HG03066 (cell line): Measurements from ENCODE around the gene DLGAP1.
"Not testable (repeated sequence)": the region's sequence is repeated elsewhere in the genome, so short reads cannot be mapped to it uniquely, and the experiment has no call there.

Experiments used
- ATAC-seq: cut with Tn5 transposase; IDR thresholded peaks from one replicate; pipeline ENCODE4 v1.9.1; 2021; ENCODE audit warnings: low read depth; ENCODE audit not compliant: unreplicated experiment

DLGAP1 gene

DNA sequence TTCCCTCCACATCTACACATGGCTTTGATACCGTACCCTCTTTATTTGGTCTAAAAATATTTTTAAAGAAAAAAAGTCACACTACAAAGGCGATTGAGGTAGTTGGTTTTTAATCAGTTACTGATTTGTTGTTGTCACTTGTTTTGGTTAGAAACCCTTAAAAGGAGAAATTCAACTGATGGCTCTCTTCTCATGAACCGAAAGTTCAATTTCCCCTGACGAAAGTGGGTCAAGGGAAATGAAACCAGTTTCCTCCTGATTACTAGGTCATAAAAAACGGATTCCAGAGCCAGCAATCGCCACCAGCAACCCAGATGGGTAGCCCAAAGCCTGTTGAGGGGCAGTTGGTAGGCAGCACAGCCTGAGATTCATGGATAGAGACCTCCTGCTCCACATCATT, 63.2 kb downstream of the DLGAP1 start:
- ATAC-seq = no peak

DNA sequence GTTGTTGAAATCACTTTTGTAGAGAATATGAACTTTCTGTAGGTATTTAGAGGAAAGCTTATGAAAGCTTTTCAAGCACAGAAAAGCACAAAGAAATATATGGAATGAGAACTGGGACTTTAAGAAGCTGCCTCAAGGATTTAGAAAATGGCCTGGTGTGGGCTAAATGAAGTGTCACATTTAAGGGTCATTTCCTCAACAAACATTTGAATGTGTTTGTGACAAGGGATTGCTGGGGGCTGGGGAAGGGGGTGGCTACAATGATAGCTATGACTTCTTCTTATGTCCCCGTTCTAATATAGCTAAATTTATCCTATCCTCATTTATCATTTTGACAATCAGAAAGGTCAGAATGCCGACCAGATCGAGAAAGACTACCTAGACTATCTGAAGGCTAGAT, 69.2 kb downstream of the DLGAP1 start:
- ATAC-seq = no peak

DNA sequence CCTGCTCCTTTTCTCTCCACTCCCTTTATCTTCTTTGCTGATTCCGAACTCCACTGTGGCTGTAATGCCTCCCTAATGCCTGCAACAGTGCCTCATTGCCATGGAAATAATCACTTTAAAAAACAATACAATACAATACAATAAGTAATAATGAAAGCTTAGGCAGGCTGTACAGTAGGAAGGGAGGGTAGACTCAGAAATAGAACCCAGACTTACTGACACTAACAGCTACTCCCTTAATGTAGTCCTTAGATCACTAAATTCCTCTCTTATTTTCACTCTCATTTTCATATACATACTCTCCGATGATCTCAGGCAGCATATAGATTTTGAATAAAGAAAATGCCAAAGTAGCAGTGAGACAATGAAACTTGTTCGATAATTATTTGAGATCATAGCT, 70.2 kb downstream of the DLGAP1 start:
- no peak for ATAC-seq

- ATAC-seq = no peak
Observed at GRCh38 chr18:4374564-4374963, 80.5 kb downstream of the DLGAP1 start.

DNA sequence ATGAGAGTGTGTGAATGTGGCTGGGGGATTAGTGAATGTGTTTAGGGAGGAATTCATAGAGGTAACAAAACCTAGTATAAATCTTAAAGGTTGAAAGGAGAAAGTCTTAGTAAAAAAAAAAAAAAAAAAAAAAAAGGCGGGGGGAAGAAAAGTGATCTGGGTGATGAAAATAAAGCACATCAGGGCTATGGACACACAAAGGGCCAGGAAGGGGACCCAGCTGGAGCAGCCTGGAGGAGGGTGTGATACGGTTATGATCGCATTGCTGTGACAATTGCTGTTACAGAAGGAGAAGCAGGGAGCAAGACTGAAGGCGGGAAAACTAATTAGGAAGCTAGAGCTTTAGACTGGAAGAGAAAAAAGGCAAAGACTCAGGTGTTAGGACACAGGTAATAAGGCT, 85.4 kb downstream of the DLGAP1 start:
- no peak for ATAC-seq

- ATAC-seq = no peak
Observed at GRCh38 chr18:4360221-4360715, 94.8 kb downstream of the DLGAP1 start.

- no peak for ATAC-seq
Observed at GRCh38 chr18:4358618-4359017, 96.5 kb downstream of the DLGAP1 start.

DNA sequence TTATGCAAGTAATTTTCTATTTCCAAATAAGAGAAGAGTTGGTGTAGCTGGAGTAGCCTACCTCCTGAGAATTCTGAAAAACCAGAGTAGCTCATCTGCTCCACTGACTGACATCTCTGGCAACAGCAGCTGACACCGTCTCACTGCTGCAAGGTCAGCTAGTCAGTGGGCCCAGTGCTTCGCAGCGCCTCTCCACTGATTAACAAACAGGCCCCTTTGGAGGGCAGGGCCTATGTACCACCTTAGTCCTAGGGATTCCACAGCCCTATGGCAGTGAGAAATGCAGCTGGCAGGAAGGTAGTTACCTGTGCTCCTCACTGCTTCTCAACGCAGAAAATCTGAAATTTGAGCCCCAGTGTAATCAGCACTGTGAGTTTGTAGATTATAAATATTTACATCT, 97.5 kb downstream of the DLGAP1 start:
- no peak for ATAC-seq

DNA sequence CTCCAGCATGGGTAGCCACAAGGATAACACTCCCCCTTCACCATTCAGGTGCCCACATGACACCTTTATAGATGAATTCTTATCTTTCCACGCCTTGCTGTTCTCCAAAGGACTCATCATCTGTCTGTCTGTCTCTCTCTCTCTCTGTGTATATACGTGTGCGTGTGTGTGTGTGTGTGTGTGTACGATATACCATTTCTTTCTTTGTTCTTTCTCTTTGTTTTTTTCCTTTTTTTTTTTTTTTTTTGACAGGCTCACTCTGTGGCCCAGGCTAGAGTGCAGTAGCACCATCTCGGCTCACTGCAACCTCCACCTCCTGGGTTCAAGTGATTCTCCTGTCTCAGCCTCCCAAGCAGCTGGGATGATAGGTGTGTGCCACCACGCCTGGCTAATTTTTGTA, 98.2 kb downstream of the DLGAP1 start:
- ATAC-seq = no peak

DNA sequence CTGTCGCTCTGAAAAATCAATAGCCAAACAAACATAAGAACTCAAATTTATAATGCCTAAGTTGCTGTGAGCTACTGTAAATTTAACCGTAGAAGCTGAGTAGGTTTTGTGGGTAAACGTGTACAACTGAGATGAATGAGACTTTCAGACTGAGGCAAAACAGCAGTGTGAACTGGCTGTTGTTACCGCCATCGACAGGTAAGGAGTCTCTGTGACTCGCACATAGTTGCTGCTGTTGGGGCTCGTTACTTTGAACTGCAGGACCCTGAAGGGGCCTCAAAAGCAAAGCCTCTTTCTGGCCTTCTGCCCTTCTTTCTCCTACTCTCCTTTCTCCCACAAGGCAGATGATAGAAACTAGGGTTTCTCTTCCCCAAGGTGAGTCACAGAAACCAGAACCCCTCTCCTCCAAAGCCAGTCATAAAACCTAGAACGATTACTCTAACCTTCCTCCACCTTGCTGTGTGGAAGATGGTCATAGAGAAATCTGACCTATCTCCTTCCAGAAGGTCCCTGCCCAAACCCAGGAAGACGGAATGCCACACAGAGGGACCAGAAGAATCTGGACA, 101.2 kb downstream of the DLGAP1 start:
- ATAC-seq = no peak

GRCh38 chr18:4352746-4353551, 102.2 kb downstream of the DLGAP1 start:
- ATAC-seq = no peak

- no peak for ATAC-seq
Observed at GRCh38 chr18:4351005-4351404, 104.1 kb downstream of the DLGAP1 start.

DNA sequence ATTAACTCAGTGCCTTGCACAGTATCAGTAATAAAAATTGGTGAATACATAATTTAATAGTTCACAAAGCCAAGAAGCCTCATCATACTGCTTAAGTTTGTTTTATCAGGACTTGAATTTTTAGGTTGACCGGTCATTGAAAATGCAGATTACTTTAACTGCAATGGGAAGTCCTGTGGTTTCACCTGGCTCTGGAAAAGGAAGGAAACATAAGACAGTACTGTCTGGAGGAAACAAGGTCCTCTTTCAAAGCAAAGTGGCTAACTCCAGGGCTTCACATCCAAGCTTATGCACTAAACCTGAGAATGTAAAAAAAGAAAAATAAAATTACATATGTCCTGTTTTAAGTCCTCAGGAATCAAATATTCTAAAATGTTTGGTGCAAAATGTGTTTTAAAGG, 119.7 kb downstream of the DLGAP1 start:
- no peak for ATAC-seq

DNA sequence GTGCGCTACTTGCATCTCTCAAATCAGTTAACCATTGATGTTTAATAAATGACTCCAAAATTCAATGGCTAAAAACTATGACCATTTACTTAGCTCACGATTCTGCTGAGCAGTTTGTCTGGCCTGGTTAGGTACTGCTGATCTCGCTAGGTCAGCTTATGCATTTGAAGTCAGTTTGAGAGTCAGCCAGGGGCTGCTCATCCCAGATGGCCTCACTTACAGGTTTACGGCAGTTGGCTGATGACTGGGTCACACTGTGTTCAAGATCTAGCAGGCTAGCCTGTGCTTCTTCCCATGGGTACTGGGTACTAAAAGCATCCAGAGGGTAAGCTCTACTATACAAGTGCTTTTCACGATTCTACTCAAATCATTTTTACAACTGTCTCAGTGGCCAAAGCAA, 122.1 kb downstream of the DLGAP1 start:
- no peak for ATAC-seq

DNA sequence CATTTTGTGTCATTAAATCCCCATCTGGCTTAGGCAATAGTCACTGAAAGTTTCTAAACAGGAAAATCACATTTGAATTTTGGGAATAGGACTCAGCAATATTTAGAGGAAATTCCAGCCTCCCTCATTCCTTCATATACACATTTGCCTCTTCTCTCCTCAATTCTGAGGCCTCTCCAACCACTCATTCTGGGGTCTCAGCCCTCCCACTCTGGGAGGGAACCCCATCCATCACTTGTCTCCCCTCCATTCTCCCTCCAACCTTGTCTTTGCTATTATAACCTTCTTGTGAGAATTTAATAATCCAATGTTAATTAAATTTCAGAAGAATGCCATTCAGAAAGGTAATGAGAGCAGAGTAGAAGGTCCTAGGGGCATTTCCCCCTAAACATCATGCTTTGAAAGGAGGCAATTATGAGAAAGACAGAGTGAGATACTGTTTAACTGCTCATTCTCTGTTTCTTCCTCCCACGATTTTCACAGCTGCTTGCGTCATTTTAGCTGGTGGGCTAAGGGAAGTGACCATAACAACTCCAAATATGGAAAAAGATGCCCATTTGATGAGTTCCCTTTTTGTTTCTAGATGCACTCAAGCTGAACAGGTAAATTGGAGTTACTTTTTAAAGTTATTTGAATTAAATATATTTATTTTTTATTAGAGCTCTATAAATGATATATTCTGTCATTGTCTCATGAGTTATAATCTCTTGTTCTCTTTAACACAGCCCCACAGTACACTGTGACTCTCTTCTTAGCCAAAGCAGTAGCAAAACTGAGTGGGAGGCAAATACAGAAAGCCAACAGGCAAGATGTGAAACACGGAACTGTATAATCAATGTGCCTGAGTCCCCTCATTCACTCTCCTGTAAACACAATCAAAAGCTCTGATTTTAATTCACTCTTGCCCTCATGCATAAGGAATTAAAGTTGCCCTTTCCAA, 135.1 kb downstream of the DLGAP1 start:
- ATAC-seq = no peak

- no peak for ATAC-seq
Observed at GRCh38 chr18:4318311-4318710, 136.8 kb downstream of the DLGAP1 start.

DNA sequence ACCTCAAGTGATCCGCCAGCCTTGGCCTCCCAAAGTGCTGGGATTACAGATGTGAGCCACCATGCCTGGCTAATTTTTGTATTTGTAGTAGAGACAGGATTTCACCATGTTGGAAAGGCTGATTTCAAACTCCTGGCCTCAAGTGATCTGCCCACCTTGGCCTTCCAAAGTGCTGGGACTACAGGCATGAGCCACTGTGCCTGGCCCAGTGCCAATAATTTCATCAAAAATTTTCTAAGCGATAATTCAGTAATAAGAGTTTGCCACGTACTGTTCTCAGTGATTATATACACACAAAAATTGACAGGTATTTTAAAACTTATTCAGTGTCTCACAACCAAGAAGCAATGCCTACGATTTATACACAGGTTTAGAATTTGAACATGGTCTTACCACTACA, 143.2 kb downstream of the DLGAP1 start:
- not testable (repeated sequence) for ATAC-seq

DNA sequence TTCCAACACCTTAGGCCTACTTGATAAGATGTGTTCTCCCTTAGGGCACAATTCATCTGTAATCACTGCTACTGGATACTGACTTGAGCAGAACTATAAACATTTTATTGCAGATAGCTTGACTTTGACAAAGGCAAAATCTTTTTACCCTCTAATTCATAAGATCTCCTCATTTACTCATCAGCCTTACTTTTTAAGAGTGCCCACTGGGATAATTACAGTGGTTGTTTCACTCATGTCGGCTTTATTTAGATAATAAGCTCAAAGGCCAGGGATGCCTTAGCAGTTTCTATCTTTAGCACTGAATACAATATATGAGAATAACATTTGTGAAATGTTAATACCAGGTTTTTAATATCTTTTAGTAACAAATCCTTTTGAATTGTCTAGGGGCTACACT, 144.0 kb downstream of the DLGAP1 start:
- no peak for ATAC-seq

DNA sequence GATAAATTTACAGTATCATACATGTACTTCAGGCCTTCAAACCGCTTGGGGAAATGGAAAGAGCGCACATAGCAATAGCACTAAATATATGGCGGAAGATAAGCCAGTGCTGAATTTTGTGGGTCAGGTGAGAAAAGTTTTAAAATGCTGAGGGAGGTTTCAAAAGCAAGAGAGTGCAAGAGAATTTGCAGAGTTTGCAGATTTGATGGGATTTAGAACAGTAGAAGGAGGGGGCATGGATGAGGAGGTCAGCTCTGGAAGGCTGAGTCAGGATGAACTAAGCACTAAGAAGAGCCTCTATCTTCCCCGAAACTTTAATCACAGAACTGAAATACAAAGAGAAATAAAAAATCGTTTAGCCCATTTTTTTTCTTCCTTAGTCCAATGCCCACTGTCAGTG, 145.9 kb downstream of the DLGAP1 start:
- no peak for ATAC-seq

DNA sequence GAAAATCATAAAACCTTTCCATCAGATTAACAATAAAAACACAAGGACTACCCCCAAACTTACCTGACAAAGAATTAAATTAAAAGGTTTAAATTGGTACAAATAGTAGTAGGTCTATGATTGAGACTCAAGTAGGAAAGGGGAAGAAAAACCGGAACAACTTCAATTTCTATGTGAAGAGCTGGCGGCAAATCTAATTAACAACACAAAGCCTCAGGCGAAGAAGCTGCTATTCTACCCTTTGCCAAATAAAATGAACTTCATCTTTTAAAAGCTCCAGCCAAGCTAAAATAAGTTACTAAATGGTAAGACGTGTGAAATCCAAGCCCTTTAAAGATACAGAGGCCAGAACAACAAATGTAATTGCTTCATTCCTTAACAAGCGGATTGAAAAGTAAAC, 146.5 kb downstream of the DLGAP1 start:
- ATAC-seq = no peak

- ATAC-seq = no peak
Observed at GRCh38 chr18:4299395-4299794, 155.7 kb downstream of the DLGAP1 start.
